Fibroblast of peridontal ligament (primary cell): ENCODE results near the gene HAUS1.

Experiments used
- DNase-seq: peaks from one replicate; pipeline ENCODE4 v3.0.0-alpha.2; 2010; ENCODE audit errors: extremely low read depth

The HAUS1 gene, protein sequence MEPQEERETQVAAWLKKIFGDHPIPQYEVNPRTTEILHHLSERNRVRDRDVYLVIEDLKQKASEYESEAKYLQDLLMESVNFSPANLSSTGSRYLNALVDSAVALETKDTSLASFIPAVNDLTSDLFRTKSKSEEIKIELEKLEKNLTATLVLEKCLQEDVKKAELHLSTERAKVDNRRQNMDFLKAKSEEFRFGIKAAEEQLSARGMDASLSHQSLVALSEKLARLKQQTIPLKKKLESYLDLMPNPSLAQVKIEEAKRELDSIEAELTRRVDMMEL

DNA sequence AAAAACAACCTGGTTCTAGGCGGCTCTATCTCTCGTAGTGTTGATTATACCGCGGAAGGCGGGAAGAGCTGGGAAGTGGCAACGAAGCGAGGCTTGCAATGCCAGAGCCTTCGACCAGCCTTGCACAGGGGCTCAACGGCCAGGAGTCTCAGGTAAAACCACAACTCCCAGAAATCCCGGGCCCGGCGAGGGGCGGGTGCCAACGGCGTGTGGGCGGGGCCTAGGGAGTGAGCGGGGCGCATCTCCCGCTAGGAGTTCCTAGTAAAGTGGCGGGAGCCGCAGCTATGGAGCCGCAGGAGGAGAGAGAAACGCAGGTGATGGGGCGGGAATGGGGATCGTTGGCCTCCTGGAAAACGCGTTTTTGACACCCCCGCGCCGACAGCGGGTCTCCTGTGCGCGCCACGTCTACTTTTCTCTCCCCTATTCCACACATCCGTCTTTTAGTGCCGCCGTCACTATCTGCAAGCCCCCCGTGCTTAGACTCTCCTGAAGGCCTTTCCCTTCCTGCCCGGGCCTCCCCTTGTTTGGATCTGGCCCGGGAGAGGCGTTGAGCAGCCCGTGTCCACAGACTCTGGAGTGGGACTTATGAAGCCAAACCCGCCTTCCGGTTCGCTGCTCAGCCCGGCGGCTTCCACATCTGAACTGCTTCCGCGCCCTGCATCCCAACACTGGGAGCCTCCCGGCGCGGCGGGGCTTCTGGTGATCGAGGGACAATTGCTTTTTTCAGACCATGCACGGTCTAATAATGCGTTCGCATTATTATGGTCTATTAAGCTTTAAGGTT, at the start of gene HAUS1:
TSS of gene HAUS1 (plus strand) at position 258 of the 784 bp plus-strand sequence. CDS start at position 285, 27 bp downstream.
- DNase-seq: peak; percentile 65

DNA sequence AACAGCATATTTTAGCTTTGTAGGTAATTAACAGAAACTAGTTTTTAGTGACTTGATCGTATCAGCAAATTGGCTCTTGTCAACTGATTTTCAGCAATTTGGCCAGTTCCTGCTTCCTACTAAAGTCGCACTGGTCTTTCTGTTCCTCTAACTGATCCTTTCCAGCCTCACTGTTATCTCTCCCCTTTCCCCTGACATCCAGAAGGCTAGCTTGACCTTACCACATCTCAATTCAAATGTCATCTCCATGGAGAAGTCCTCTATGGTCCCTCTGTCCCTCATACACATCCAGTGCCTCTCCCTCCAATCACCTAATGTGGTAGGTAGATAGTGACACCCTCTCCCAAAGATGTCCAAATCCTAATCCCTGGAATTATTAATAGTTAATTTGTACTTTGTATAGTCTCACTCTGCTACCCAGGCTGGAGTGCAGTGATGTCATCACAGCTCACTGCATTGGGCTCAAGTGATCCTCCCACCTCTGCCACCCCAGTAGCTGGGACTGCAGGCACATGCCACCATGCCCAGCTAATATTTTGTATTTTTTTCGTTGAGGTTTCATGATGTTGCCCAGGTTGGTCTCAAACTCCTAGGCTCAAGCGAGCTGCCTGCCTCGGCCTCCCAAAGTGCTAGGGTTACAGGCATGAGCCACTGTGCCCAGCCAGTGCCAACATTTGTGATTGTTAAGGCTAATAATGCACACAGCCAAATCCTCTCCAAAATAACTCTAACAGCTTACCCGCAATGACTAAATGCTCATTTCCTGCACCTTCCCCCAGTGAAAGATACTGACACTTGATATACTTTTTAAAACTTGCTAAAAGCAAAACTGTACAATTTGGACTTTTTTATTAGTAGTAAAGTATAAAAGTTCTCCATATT, 49.0 kb upstream of the HAUS1 start:
- DNase-seq: no peak

DNA sequence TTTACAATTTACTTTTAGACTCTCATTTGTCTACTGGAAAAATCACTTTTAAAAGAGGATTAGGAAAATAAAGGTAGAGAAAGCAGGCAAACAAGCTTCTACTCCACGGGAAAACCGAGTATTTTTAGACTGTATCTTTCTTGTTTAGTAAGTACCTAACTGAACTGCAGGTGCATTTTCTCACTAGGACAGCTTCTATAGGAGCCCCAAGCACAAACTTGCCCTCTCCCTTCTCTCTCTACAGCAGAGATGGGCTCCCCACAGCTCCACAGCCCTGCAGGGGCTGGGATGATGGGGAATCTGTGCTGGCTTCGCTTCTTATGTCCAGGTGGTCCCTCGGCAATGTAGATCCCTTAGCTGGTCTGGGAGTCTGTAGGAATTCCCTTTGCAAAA, 48.4 kb upstream of the HAUS1 start:
- no peak for DNase-seq

DNA sequence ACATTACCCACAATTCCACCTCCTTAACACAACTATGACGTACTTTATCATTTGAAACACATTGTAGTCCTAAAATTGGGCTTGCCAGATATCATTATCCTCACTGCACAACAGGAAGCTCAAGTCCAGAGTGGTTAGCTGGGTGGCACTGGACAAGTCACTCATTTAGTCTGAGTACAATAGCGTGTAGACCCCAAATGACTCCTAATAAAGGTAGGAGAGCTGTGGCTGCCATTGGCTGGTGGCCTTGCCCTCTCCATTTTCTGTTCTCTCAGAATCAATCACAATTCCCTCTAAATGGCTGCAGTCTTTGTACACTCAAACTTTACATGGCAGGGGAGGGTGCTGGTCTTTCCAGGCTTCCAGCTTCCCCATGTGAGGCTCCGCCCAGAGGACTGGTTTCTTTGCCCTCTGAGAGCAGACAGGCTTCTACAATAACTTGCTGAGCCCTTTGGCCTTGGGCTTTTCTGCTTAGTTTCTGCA, 43.8 kb upstream of the HAUS1 start:
- DNase-seq: no peak

DNA sequence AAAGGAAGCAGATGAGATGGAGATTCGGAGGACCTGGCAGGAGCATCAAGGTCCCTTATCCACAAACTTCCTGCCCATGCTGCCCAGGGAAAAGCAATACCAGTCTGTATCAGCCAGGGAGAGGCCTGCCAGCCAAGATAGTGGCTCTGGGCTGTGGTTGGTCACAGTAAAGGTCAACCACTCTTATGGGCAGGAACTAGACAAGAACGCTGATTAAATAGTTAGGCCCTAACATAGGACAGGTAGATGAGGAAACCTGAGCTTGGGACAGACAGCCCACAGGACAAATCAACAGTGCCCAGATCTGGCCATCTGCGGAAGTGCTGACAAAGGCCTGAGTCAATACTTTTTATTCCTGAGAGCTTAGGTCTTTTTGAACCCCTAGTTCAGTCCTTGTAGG, 42.8 kb upstream of the HAUS1 start:
- no peak for DNase-seq

DNA sequence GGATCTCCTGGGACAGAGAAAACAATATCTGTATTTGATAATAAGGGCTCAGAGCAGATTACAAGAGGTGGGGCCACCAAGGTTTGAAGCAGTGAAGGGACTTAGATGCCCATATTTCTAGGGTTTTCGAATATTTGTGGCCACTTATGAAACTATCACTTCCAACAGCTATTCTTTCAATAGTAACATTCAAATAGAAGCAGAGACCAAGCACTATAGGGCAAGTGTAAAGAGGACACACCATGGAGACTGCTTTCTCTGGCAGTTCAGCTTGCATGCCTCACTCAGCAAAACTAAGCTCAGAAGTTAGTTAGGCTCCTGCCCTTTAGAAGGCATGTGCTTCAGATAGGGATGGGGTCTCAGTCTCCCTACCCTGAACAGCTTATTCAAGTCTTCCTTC, 42.4 kb upstream of the HAUS1 start:
- DNase-seq: no peak

DNA sequence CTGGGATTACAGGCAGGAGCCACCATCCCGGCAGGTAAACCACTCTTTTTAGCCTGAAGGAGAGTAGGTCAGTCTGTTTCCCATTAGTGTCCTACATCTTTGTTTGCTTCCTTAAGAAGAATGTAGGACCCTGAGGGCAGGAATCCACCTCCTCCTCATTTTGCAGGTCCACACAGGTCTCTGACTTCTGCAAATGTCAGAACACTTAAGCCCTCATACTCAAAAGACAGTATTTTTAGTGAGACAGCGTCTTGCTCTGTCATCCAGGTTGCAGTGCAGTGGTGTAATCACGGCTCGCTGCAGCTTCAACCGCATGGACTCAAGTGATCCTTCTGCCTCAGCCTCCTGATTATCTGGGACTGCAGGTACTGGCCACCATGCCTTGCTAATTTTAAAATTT, 41.4 kb upstream of the HAUS1 start:
- DNase-seq: no peak

DNA sequence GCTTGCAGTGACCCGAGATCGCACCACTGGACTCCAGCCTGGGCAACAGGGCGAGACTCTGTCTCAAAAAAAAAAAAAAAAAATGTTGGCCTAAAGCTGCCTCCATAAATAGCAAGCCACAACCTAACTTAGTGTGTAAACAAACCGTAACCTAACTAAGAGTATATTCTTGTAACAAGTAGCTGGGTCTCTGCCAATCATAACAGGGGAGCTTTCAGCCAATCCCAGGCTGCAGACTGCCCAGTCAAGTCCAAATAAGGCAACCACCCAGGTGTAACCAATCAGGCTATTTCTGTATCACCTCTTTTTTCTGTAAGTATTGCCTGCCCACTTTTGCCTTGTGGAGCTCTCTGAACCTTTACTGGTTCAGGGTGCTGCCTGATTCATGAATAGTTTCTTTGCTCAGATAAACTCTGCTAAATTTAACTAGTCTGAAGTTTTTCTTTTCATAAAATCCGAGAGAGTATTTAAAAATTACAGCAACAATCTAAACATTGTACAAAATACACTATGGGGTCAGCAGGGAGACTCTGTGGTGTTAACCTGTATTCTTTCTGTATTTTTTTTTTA, 36.7 kb upstream of the HAUS1 start:
- DNase-seq: peak; percentile 25

DNA sequence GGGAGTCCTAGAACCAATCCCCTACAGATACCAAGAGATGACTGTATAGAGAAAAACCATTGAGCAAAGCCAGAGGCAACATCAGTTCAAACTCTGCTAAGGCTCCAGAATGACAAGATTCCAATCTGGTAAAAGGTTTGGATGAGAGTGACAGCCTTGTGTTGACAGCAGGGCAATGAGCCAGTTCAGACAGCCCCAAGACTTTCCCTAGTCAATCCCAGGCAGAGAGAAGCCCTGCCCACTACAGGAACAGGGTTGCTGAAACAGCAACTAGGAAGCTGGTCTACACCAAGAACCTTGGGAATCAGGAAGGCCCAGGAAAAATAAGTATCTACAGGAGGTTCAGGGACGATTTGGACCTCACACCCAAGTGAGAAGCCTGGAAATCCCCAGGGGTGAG, 35.4 kb upstream of the HAUS1 start:
- no peak for DNase-seq

DNA sequence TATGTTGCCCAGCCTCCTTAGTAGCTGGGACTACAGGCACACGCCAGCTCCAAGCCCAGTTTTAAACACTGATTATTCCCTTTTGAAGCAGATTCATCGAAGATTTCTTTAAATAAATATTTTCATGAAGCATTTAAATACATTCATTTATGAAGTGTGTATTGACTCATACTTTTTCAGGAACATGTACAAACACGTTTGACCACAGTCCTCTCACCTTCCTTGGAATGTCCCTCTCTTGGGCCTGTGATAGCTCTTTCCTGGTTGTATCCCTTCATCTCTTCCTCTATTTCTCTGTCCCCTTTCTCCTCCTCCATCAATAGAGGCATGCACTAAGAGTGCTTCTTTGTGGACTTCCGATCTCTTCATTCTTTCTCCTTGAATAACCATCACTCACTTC, 34.7 kb upstream of the HAUS1 start:
- DNase-seq: no peak

DNA sequence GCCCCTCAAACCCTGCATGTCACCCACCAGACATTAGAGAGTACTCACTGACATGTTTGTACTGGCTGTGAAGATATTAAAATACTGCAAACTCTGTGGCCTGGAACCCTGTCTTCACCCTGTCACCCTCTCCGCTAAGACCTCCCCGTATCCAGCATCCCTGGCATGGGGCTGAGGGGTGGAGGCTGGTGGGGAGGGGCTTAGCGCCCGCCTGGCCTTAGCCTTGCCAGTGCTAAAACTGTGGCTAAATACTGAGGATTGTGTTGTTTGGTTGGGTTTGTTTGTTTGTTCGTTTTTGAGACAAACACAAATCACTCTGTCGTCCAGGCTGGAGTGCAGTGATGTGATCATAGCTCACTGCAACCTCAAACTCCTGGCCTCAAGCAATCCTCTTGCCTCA, 34.0 kb upstream of the HAUS1 start:
- no peak for DNase-seq

DNA sequence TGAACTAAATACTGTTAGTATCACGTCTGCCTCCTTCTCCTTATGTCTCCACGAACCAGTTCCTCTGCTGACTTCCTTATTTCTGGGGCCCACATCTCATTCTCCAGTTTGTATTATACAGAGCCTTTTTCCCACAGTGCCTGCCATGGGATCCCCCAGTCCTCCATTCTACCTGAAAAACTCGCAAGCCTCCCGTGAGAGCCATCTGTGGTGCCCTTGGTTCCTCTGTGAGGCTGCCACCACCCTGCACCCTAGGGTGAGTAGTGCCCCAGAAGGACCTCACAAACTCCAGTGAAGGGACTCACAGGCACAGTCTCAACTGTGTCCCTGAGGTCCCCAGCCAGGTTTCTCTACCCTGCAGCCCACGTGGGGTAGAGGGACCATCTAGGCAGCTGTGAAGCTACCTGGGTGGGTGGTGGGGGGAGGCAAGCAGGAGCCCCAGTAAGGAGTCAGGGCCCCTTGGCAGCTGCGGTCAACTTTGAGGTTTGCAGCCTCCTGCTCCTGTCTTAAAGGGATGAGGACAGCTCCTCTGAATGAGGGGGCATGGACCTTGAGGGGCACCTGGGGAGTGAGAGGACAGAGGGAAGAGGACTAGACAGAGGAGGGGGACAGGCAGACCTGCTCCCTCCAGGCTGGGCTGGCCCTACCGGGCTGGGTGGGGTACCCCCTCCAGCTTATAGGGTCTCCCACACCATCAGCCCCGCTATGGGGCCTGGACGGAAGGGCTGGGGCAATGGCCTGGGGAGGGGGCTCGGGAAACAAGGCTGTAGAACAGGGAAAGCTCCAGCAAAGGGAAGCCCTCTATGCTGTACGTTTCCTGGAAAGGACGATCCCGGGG, 33.2 kb upstream of the HAUS1 start:
- no peak for DNase-seq

DNA sequence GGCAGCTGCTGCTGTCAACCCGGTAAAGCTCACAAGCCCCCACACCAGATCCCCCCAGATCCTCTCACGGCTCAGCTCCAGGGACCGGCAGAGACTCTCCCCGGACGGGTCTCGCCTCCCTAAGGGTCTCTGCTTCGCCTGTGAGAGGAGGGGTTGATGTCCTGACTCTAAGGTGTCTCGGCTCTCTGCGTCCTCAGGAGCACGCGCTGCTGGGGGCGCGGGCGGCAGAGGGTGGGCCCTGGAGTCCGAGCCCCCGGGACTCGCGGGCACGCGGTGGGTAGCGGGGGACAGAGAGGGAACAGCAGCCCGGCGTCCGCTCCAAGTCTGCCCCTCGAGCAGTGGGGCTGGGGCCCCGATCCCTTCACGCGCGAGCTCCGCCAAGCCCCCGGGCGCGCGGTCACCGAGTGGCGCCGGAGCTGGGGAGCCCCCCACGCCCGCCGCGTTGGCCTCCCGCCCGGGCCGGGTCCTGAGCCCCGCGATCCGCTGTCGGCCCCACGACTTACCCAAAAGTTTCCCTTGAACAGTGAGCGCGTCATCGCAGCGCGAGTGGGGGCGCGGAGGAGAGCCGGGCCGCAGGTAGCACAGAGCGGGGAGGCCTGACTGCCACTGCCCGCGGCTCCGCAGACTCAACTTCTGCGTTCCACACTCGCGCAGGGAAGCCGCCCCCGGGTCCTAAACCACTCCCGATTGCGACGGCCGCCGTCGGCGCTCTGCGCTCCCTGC, 32.4 kb upstream of the HAUS1 start, which contains the start of gene PSTPIP2:
TSS of gene PSTPIP2 (minus strand) at position 608 of the 723 bp plus-strand sequence. CDS start at position 536, 72 bp downstream.
- peak; percentile 38 for DNase-seq

DNA sequence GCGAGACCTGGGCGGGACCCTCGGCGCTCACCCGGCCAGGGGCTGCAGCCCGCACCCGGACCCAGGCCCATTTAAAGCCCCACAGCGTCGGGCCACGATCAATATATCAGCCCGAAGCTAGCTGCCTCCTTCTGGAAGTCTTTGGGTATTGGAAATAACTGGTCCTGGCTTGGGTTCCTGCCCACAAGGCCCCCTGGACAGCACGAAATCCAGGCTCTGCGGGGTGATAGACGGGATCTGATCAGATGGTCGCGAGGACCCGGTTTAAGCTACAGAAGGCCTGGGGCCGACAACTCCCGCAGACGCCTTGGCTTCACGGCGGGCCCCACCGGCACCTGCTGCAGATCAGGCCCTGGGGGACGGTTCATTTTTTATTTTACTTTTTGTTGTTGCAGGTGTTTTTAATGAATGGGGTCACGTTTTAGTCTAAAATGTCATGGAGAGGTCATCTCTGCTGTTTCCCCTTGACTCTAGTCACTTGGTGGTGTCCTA, 31.8 kb upstream of the HAUS1 start:
- DNase-seq: no peak

DNA sequence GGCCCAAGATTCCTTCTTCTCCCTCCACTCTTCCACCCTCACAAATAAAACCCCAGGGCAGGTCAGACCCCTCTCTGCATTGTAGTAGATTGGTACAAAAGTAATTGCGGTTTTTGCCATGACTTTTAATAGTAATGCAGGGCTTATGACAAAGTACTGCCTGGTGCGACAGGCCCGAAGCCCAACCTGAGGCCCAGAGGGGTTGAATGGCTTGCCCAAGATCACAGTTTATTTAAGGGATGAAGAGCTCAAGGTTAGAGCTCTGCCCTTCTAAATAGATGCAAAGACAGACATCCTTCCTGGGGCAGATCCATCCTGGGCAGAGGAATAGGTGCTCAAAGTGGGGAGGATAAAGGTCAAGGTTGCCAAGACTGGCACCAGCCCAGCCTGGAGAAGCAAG, 31.2 kb upstream of the HAUS1 start:
- no peak for DNase-seq

DNA sequence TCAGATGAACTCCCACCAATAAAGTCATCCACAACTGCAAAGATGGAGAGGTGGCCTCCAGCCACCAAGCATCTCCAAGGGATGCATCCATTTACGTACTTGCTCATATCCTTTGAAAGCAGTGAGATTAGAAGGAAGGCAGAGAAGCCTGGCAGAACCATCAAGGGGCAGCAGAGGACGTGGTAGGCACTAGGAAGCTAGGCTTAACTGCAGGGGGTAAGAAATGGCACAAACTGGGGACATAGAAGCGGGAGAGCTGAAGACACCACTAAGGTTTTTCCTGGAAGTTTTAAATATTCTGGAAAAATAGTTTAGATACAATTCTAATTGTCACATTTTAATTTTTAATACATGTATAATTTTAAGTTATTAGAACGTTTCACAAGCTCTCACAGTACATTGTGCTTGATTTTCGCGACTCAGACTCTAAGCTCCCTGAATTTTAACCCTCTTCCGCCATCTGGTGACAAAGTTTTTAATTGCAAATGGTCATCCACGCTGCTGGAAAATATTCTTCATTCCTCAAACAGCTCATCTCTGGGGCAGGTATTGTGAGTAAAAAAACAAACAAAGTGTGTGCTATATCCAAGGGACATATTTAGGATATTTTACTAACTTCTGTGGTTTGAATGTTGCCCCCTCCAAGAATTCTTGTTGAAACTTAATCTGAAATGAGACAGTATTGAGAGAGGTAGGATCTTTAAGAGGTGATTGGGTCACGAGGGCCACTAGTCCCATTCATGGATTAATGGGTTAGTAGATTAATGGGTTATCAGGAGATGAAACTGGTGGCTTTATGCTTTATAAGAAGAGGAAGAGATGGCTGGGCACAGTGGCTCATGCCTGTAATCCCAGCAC, 30.5 kb upstream of the HAUS1 start:
- DNase-seq: peak; percentile 83

DNA sequence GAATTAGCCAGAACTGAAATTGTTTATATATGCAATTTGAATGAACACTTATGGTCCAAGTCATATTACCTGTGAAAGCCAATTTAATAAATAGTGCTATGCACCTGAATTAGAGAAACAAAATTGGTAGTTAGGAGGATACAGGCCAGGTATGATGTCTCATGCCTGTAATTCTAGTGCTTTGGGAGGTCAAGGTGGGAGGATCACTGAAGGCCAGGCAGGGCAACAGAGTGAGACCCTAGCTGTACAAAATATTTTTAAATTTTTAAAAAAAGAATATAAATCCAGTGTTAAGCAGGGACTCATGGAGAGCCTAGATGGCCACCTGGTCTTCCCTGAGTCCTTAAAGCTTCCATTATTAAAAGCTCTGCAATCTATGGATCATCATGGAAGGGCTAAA, 24.8 kb upstream of the HAUS1 start:
- no peak for DNase-seq

DNA sequence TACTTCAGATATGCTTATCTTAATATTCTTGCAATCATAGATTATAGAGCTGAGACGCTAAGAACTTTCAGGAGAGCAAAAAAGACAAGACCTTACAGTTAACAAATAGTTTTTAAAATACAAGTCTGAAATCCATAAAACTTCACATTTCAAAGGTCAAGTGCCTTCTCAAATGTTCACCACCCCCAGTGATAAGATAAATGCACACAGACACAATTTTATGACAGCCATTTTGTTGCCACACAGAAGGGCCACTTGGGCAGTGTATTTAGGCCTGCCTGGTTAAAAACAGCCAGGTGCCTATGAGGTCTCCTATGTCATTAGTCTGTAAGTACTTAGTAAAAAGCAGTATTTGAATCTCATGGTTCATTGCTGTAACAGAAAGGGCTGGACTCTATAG, 24.0 kb upstream of the HAUS1 start:
- DNase-seq: no peak

DNA sequence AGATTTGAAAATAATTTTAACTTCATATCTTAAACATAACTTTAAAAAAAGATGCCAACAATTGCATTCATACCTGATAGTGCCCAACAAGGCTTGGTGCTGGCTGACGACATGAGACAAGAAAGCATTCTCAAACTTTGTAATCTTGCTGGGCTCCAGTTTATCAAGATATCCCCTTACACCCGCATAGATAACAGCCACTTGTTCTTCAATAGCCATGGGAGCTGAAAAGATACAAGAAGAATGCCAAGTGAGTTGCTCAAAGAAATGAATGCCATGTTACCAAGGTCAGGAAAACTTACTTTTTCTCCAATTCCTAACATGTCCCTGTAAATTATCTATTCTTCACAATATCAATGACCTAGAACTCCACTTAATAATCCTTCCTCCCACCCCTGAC, 19.8 kb upstream of the HAUS1 start:
- no peak for DNase-seq
